Mesothelial cell of epicardium (in vitro differentiated cells): Measurements from ENCODE around the gene HSF4. TPM values are rescaled to one million over a fixed set of nuclear protein-coding genes. Genes with fewer than 3 reads are reported as not detected.

Experiments used
- DNase-seq, 2 experiments: peaks; one replicate each; pipeline ENCODE4 v3.0.0; 2021; ENCODE audit warnings: low spot score in 2 of 2; ENCODE audit not compliant: unreplicated experiment in 2 of 2
- H3K27ac Mint-ChIP-seq: 2 replicates; pipeline ENCODE4 v1.8.0; 2021; ENCODE audit warnings: mixed read lengths
- H3K27me3 Mint-ChIP-seq: 2 replicates; pipeline ENCODE4 v1.8.0; 2021; ENCODE audit warnings: low read depth, mixed read lengths
- H3K36me3 Mint-ChIP-seq: 2 replicates; pipeline ENCODE4 v1.8.0; 2021; ENCODE audit warnings: mixed read lengths
- H3K4me1 Mint-ChIP-seq: 2 replicates; pipeline ENCODE4 v1.8.0; 2021; ENCODE audit warnings: mixed read lengths
- H3K4me3 Mint-ChIP-seq: 2 replicates; pipeline ENCODE4 v1.8.0; 2021; ENCODE audit warnings: mild to moderate bottlenecking, moderate library complexity, mixed read lengths
- H3K9me3 Mint-ChIP-seq: 2 replicates; pipeline ENCODE4 v1.8.0; 2021; ENCODE audit warnings: mixed read lengths
- total RNA-seq: library from RNA; stranded (reverse); gene quantifications from 3 replicates; pipeline ENCODE4 v1.2.1, GENCODE V29; 2021
- TF ChIP-seq, protein P1 (sequence below): fragments of 200-600 bp; sonication (generic); IDR thresholded peaks from one replicate; pipeline ENCODE4 v1.5.0; 2021; ENCODE audit warnings: antibody characterized with exemption; ENCODE audit not compliant: unreplicated experiment

The HSF4 gene
- total RNA-seq, 1 donor from 2014 or later, result 10.7 TPM

- no peaks in the 10 kb centered on the region for H3K9me3 Mint-ChIP-seq
- no peak for DNase-seq
- TF ChIP-seq, protein P1, sequence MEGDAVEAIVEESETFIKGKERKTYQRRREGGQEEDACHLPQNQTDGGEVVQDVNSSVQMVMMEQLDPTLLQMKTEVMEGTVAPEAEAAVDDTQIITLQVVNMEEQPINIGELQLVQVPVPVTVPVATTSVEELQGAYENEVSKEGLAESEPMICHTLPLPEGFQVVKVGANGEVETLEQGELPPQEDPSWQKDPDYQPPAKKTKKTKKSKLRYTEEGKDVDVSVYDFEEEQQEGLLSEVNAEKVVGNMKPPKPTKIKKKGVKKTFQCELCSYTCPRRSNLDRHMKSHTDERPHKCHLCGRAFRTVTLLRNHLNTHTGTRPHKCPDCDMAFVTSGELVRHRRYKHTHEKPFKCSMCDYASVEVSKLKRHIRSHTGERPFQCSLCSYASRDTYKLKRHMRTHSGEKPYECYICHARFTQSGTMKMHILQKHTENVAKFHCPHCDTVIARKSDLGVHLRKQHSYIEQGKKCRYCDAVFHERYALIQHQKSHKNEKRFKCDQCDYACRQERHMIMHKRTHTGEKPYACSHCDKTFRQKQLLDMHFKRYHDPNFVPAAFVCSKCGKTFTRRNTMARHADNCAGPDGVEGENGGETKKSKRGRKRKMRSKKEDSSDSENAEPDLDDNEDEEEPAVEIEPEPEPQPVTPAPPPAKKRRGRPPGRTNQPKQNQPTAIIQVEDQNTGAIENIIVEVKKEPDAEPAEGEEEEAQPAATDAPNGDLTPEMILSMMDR, result no peak
- H3K27me3 Mint-ChIP-seq, result no peaks in the 10 kb centered on the region
- H3K36me3 Mint-ChIP-seq, result peaks cover 40% of the 10 kb centered on the region
- no peak overlapping the region for H3K27ac Mint-ChIP-seq
- no peaks in the 10 kb centered on the region for H3K4me1 Mint-ChIP-seq
- H3K4me3 Mint-ChIP-seq, result no peak overlapping the region
These were observed 23.2 kb upstream of the HSF4 start for GRCh38 chr16:67141391-67141790.

DNA sequence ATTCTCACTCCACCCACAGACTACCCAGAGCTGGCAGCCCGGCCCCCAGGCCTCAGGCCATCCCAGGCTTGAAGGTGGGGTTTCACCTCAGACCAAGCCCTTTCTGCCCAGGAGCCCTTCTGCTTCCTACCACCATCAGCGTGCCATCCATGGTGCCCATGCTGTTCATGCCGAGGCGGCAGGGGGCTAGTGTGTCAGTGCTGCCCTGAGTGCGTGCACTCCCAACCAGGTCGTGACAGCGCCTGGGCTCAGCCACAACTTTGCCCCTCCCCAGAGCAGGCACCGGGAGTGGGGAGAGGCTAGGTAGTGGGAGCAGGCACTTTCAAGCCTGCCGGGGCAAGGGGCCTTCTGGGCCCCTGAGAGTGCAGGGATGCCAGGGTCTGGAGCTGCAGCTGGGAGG, 22.2 kb upstream of the HSF4 start:
- H3K4me1 Mint-ChIP-seq, result no peaks in the 10 kb centered on the region
- no peak overlapping the region for H3K27ac Mint-ChIP-seq
- H3K27me3 Mint-ChIP-seq, result no peaks in the 10 kb centered on the region
- H3K4me3 Mint-ChIP-seq, result no peak overlapping the region
- H3K36me3 Mint-ChIP-seq, result peaks cover 40% of the 10 kb centered on the region
- H3K9me3 Mint-ChIP-seq, result no peaks in the 10 kb centered on the region
- TF ChIP-seq, protein P1, result no peak
- DNase-seq, result no peak

DNA sequence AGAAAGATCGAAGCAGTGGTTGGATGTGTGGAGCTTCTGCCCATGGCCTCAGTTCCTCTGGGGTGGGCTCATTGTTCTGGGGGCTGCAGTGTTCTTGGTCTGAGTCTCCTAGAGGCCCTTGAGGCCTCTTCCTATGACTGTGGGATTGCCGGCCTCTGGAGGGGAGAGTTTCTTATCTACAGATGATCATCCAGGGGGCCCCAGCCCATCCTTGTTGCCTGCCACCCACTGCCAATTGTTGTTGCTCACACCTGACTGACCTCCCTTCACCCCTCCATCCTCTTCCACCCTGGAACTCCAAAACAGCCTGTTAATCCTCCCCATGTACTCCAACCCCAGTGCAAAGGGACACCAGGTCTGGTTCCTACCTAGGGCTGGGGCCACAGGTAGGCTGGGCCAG, 19.6 kb upstream of the HSF4 start:
- no peak overlapping the region for H3K4me3 Mint-ChIP-seq
- H3K9me3 Mint-ChIP-seq, result no peaks in the 10 kb centered on the region
- TF ChIP-seq, protein P1, result no peak
- peaks cover 43% of the 10 kb centered on the region for H3K36me3 Mint-ChIP-seq
- no peak for DNase-seq
- no peaks in the 10 kb centered on the region for H3K4me1 Mint-ChIP-seq
- no peak overlapping the region for H3K27ac Mint-ChIP-seq
- peaks cover 5% of the 10 kb centered on the region for H3K27me3 Mint-ChIP-seq

DNA sequence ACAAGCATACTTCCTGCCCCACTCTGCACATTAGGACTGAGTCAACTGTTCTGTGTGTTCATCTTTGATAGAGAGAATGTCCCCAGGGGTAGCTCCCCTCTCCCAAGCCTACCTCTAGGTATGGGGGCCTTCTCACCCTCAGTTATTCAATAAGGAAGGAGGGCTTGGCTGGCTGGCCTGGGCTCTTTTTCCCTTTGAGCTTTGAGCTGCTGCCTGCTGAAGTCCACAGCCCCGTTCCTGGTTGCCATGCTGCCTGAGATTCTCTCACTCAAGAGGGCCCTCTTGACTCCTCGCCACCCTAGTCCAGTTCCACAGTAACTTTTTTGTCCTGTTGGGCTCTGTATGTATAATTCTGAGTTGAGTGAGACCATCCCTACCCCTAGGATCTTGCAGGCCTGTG, 18.8 kb upstream of the HSF4 start:
- H3K27ac Mint-ChIP-seq, result no peak overlapping the region
- TF ChIP-seq, protein P1, result no peak
- H3K4me1 Mint-ChIP-seq, result no peaks in the 10 kb centered on the region
- H3K27me3 Mint-ChIP-seq, result peaks cover 5% of the 10 kb centered on the region
- H3K4me3 Mint-ChIP-seq, result no peak overlapping the region
- no peak for DNase-seq
- no peaks in the 10 kb centered on the region for H3K9me3 Mint-ChIP-seq
- peaks cover 36% of the 10 kb centered on the region for H3K36me3 Mint-ChIP-seq

GRCh38 chr16:67146523-67147357, 17.8 kb upstream of the HSF4 start:
- Mint-ChIP-seq H3K27me3 (peaks cover 11% of the 10 kb centered on the region), H3K36me3 (peaks cover 31% of the 10 kb centered on the region), H3K27ac (no peak overlapping the region), H3K4me3 (no peak overlapping the region), H3K4me1 (peaks cover 5% of the 10 kb centered on the region), H3K9me3 (no peaks in the 10 kb centered on the region)
- no peak for DNase-seq
- TF ChIP-seq, protein P1, result no peak
